ENCODE measurements around the gene FASN. TPM values are rescaled to one million over a fixed set of nuclear protein-coding genes. Genes with fewer than 3 reads are reported as not detected.

The FASN gene
- total and polyA plus RNA-seq, 2 of the 13 experiments (the other 11 are each of a cell fraction or from before 2014, with no cell fraction given), result 51.7 to 101 TPM

GRCh38 chr17:82101301-82101715 is 3.3 kb upstream of the FASN start (continued):
- TF ChIP-seq HNRNPLL (IDR thresholded peaks at IDR 0.05; ENCODE audit: low read depth, low read length, poor library complexity, severe bottlenecking) (no peak), NCOA1 (CRISPR knock-in tag; IDR thresholded peaks at IDR 0.05) (no peak), E2F2 (CRISPR knock-in tag; IDR thresholded peaks at IDR 0.05; ENCODE audit: borderline replicate concordance) (no peak), SP1 (IDR thresholded peaks at IDR 0.05) (no peak), SP1 (CRISPR knock-in tag; IDR thresholded peaks at IDR 0.05) (no peak), TERF1 (CRISPR knock-in tag; IDR thresholded peaks at IDR 0.05) (no peak), ZNF605 (CRISPR knock-in tag; IDR thresholded peaks at IDR 0.05) (no peak), MTERF4 (CRISPR knock-in tag; IDR thresholded peaks at IDR 0.05) (0 out of 2 replicates have a peak, but pooled peaks have one; percentile 22), KLF15 (CRISPR knock-in tag; IDR thresholded peaks at IDR 0.05; ENCODE audit: borderline replicate concordance) (no peak), HNRNPH1 (optimal IDR thresholded peaks at IDR 0.05; ENCODE audit: low read depth, low read length) (no peak), RXRB (CRISPR knock-in tag; IDR thresholded peaks at IDR 0.05; ENCODE audit: borderline replicate concordance) (no peak), MED13 (CRISPR knock-in tag; IDR thresholded peaks at IDR 0.05) (no peak; the same call in 1 of the 2 replicates), ATF3 (CRISPR knock-in tag; IDR thresholded peaks at IDR 0.05) (no peak), MTF2 (CRISPR knock-in tag; IDR thresholded peaks at IDR 0.05; ENCODE audit: borderline replicate concordance) (no peak), RNF2 (conservative IDR thresholded peaks at IDR 0.05; ENCODE audit: low read depth) (no peak), ZBTB8A (CRISPR knock-in tag; IDR thresholded peaks at IDR 0.05; ENCODE audit: borderline replicate concordance, low read depth) (no peak), ZBTB38 (CRISPR knock-in tag; IDR thresholded peaks at IDR 0.05) (no peak), RELA (CRISPR knock-in tag; IDR thresholded peaks at IDR 0.05) (no peak), MXD1 (CRISPR knock-in tag; IDR thresholded peaks at IDR 0.05) (no peak), ZBTB49 (CRISPR knock-in tag; IDR thresholded peaks at IDR 0.05; ENCODE audit: borderline replicate concordance) (no peak), ZNF598 (CRISPR knock-in tag; IDR thresholded peaks at IDR 0.05; ENCODE audit: borderline replicate concordance) (no peak), PAWR (CRISPR knock-in tag; IDR thresholded peaks at IDR 0.05; ENCODE audit: borderline replicate concordance) (no peak), ZNF740 (CRISPR knock-in tag; IDR thresholded peaks at IDR 0.05) (peak; percentile 18; the same call in 1 of the 2 replicates)

Measured in HepG2 (cell line).